HepG2 (cell line): ENCODE data around the gene VCAN. TPM values are rescaled to one million over a fixed set of nuclear protein-coding genes. Genes with fewer than 3 reads are reported as not detected.
A peak's percentile ranks its signal among the peaks of the same experiment; 100 is the strongest.

ENCODE experiments used
- ARNTL ChIP-seq: sonication (generic); formaldehyde crosslinking; IDR thresholded peaks from 2 replicates; pipeline ENCODE4 v1.4.0; 2020; ENCODE audit warnings: mild to moderate bottlenecking, missing genetic modification reagents
- CHD2 ChIP-seq: IDR thresholded peaks from 2 replicates; pipeline ENCODE4 v1.6.1; 2011; ENCODE audit warnings: low read depth, low read length, improper control_type of control experiment
- EEA1 ChIP-seq: sonication (generic); formaldehyde crosslinking; IDR thresholded peaks from 2 replicates; pipeline ENCODE4 v1.5.1; 2020; ENCODE audit warnings: mild to moderate bottlenecking, missing genetic modification reagents, borderline replicate concordance
- IKZF4 ChIP-seq: sonication (generic); formaldehyde crosslinking; IDR thresholded peaks from 2 replicates; pipeline ENCODE4 v1.5.1; 2020; ENCODE audit warnings: borderline replicate concordance, mild to moderate bottlenecking, low read depth, missing genetic modification reagents; ENCODE audit errors: not compliant biosample characterization
- IRX3 ChIP-seq: sonication (generic); formaldehyde crosslinking; IDR thresholded peaks from 2 replicates; pipeline ENCODE4 v1.8.1; 2023; ENCODE audit warnings: mild to moderate bottlenecking, low read depth, missing genetic modification reagents, borderline replicate concordance
- JUND ChIP-seq: sonication (generic); formaldehyde crosslinking; IDR thresholded peaks from 2 replicates; pipeline ENCODE4 v1.8.0; 2022; ENCODE audit warnings: mild to moderate bottlenecking, missing genetic modification reagents
- KDM2A ChIP-seq: sonication (generic); formaldehyde crosslinking; IDR thresholded peaks from 2 replicates; pipeline ENCODE4 v1.4.0; 2020; ENCODE audit warnings: low read depth, missing genetic modification reagents, borderline replicate concordance
- KLF16 ChIP-seq, 2 experiments: sonication (generic) in 1 of 2; formaldehyde crosslinking in 1 of 2; IDR thresholded peaks; 2 replicates each; pipeline versions ENCODE4 v1.6.1 to v1.8.0; 2016 to 2023; ENCODE audit warnings: missing genetic modification reagents in 2 of 2, missing compliant biosample characterization in 1 of 2
- MBD4 ChIP-seq: IDR thresholded peaks from 2 replicates; pipeline ENCODE4 v1.6.1; 2012; ENCODE audit warnings: low read length, inconsistent platforms, borderline replicate concordance
- NR2F2 ChIP-seq: IDR thresholded peaks from 2 replicates; pipeline ENCODE4 v1.6.1; 2012; ENCODE audit warnings: low read depth, inconsistent platforms, borderline replicate concordance
- SOX5 ChIP-seq: IDR thresholded peaks from 2 replicates; pipeline ENCODE4 v1.6.1; 2016; ENCODE audit warnings: borderline replicate concordance
- SPEN ChIP-seq: sonication (generic); formaldehyde crosslinking; IDR thresholded peaks from 2 replicates; pipeline ENCODE4 v1.5.1; 2020; ENCODE audit warnings: low read depth, mild to moderate bottlenecking, missing genetic modification reagents
- SRSF1 ChIP-seq: fragments of 200-400 bp; formaldehyde crosslinking; optimal IDR thresholded peaks from 2 replicates; pipeline ENCODE3; 2017; ENCODE audit warnings: mild to moderate bottlenecking, low read depth, low read length, moderate library complexity
- ZBTB38 ChIP-seq: sonication (generic); formaldehyde crosslinking; IDR thresholded peaks from 2 replicates; pipeline ENCODE4 v1.5.1; 2020; ENCODE audit warnings: mild to moderate bottlenecking, missing genetic modification reagents
- ZBTB7B ChIP-seq: sonication (generic); formaldehyde crosslinking; IDR thresholded peaks from 2 replicates; pipeline ENCODE4 v1.4.0; 2020; ENCODE audit warnings: missing genetic modification reagents
- ZNF670 ChIP-seq: sonication (generic); formaldehyde crosslinking; IDR thresholded peaks from 2 replicates; pipeline ENCODE4 v1.8.0; 2022; ENCODE audit warnings: mild to moderate bottlenecking, missing genetic modification reagents, borderline replicate concordance
- polyA plus RNA-seq, 8 experiments: library from polyadenylated mRNA; depleted of rRNA in 3 of 8; stranded (reverse) in 7 of 8; unstranded in 1 of 8; fragments of >200 nt; fragmentation: Illumina TruSeq in 4 of 8; extraction: Trizol in 4 of 8; gene quantifications; 2 replicates each; pipeline versions ENCODE4 v1.2.1 to v1.2.3, GENCODE V29; 2011 to 2016; ENCODE audit warnings: low read depth in 4 of 8, missing spikeins in 1 of 8, mixed read lengths in 1 of 8; ENCODE audit not compliant: insufficient read depth in 1 of 8
- total RNA-seq, 5 experiments: library from RNA; depleted of rRNA; stranded (reverse); fragments of >200 nt; fragmentation: Illumina TruSeq; extraction: Trizol; gene quantifications; 2 replicates each; pipeline ENCODE4 v1.2.3, GENCODE V29; 2016; ENCODE audit warnings: low read depth in 1 of 5
- TF ChIP-seq, protein P1 (sequence below): sonication (generic); formaldehyde crosslinking; IDR thresholded peaks from 2 replicates; pipeline ENCODE4 v1.4.0; 2020; ENCODE audit warnings: missing genetic modification reagents
- TF ChIP-seq, protein P2 (sequence below): sonication (generic); formaldehyde crosslinking; conservative IDR thresholded peaks from 2 replicates; pipeline ENCODE4 v1.8.0; 2022; ENCODE audit warnings: low read depth, missing genetic modification reagents
- TF ChIP-seq, protein P3 (sequence below): sonication (generic); formaldehyde crosslinking; IDR thresholded peaks from 2 replicates; pipeline ENCODE4 v1.4.0; 2020; ENCODE audit warnings: missing genetic modification reagents

Gene VCAN
- total and polyA plus RNA-seq, 2 of the 13 experiments (the other 11 are each of a cell fraction or from before 2014, with no cell fraction given), result 1.2 to 3.5 TPM

DNA sequence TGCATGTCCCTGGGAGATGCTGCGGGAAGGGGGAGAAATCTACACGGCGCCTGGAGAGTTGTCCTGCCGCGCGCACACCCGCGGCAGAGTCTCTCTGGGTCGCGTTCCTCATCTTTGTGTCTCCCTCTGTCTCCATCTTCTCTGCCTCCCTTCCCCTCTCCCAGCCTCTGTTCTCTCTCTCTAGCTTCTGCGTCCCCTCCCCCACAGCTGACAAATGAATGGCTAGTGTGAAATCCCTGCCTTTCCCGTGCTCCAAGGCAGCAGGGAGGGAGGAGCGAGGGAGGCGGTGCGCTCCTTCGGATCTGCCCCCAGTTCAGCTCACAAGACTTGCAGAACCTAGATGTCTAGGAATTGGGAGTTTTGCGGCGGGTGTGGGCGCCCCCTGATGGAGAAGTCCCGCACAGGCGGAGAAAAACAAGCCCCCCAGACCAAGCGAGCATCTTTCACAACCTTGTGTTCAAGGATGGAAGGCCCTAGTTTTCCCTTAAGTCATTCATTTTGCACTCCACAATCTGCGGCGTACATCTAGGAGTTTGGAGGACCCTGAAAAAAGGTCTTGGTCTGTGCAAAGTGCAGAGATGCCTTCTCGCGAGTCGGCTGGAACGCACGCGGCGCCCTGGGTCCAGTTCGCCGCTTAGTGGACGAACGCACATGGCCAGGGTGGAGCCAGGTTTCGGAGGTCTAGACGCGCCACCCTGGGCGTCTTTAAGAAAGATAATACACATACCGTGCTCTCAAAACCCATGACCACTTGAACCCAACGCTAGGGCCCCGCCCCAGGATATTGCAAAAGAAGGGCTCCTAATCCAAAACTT, 2.0 kb downstream of the VCAN start (continued):
- TF ChIP-seq, protein P1, sequence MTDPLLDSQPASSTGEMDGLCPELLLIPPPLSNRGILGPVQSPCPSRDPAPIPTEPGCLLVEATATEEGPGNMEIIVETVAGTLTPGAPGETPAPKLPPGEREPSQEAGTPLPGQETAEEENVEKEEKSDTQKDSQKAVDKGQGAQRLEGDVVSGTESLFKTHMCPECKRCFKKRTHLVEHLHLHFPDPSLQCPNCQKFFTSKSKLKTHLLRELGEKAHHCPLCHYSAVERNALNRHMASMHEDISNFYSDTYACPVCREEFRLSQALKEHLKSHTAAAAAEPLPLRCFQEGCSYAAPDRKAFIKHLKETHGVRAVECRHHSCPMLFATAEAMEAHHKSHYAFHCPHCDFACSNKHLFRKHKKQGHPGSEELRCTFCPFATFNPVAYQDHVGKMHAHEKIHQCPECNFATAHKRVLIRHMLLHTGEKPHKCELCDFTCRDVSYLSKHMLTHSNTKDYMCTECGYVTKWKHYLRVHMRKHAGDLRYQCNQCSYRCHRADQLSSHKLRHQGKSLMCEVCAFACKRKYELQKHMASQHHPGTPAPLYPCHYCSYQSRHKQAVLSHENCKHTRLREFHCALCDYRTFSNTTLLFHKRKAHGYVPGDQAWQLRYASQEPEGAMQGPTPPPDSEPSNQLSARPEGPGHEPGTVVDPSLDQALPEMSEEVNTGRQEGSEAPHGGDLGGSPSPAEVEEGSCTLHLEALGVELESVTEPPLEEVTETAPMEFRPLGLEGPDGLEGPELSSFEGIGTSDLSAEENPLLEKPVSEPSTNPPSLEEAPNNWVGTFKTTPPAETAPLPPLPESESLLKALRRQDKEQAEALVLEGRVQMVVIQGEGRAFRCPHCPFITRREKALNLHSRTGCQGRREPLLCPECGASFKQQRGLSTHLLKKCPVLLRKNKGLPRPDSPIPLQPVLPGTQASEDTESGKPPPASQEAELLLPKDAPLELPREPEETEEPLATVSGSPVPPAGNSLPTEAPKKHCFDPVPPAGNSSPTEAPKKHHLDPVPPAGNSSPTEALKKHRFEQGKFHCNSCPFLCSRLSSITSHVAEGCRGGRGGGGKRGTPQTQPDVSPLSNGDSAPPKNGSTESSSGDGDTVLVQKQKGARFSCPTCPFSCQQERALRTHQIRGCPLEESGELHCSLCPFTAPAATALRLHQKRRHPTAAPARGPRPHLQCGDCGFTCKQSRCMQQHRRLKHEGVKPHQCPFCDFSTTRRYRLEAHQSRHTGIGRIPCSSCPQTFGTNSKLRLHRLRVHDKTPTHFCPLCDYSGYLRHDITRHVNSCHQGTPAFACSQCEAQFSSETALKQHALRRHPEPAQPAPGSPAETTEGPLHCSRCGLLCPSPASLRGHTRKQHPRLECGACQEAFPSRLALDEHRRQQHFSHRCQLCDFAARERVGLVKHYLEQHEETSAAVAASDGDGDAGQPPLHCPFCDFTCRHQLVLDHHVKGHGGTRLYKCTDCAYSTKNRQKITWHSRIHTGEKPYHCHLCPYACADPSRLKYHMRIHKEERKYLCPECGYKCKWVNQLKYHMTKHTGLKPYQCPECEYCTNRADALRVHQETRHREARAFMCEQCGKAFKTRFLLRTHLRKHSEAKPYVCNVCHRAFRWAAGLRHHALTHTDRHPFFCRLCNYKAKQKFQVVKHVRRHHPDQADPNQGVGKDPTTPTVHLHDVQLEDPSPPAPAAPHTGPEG (CRISPR knock-in tag), result no peak
- TF ChIP-seq, protein P2, sequence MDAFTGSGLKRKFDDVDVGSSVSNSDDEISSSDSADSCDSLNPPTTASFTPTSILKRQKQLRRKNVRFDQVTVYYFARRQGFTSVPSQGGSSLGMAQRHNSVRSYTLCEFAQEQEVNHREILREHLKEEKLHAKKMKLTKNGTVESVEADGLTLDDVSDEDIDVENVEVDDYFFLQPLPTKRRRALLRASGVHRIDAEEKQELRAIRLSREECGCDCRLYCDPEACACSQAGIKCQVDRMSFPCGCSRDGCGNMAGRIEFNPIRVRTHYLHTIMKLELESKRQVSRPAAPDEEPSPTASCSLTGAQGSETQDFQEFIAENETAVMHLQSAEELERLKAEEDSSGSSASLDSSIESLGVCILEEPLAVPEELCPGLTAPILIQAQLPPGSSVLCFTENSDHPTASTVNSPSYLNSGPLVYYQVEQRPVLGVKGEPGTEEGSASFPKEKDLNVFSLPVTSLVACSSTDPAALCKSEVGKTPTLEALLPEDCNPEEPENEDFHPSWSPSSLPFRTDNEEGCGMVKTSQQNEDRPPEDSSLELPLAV (CRISPR knock-in tag), result no peak
- TF ChIP-seq SOX5 (peak; percentile 14; the same call in 1 of the 2 replicates), IKZF4 (CRISPR knock-in tag) (no peak), ZBTB38 (0 out of 2 replicates have a peak, but pooled peaks have one; percentile 18), MBD4 (no peak), ARNTL (CRISPR knock-in tag) (no peak), CHD2 (peak; percentile 35; the same call in 1 of the 2 replicates), SPEN (no peak), KLF16 (CRISPR knock-in tag; IDR thresholded peaks at IDR 0.05) (no peak), ZNF670 (CRISPR knock-in tag) (no peak), ZBTB7B (CRISPR knock-in tag) (peak; percentile 80), IRX3 (CRISPR knock-in tag) (no peak), KDM2A (CRISPR knock-in tag) (no peak), EEA1 (CRISPR knock-in tag) (no peak), JUND (CRISPR knock-in tag) (no peak), SRSF1 (no peak), NR2F2 (no peak)
- TF ChIP-seq, protein P3, sequence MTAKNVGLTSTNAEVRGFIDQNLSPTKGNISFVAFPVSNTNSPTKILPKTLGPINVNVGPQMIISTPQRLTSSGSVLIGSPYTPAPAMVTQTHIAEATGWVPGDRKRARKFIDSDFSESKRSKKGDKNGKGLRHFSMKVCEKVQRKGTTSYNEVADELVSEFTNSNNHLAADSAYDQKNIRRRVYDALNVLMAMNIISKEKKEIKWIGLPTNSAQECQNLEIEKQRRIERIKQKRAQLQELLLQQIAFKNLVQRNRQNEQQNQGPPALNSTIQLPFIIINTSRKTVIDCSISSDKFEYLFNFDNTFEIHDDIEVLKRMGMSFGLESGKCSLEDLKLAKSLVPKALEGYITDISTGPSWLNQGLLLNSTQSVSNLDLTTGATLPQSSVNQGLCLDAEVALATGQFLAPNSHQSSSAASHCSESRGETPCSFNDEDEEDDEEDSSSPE (CRISPR knock-in tag), result no peak
